GM12872 (cell line): ENCODE measurements around the gene ASAP2.

Source experiments
- TF ChIP-seq, protein P1 (sequence below): IDR thresholded peaks from 3 replicates; pipeline ENCODE4 v1.5.1; 2011; ENCODE audit warnings: low read depth, mild to moderate bottlenecking, low read length, moderate library complexity; ENCODE audit not compliant: insufficient read depth

ASAP2 gene

GRCh38 chr2:9297807-9298206 is 91.2 kb downstream of the ASAP2 start:
- TF ChIP-seq, protein P1, sequence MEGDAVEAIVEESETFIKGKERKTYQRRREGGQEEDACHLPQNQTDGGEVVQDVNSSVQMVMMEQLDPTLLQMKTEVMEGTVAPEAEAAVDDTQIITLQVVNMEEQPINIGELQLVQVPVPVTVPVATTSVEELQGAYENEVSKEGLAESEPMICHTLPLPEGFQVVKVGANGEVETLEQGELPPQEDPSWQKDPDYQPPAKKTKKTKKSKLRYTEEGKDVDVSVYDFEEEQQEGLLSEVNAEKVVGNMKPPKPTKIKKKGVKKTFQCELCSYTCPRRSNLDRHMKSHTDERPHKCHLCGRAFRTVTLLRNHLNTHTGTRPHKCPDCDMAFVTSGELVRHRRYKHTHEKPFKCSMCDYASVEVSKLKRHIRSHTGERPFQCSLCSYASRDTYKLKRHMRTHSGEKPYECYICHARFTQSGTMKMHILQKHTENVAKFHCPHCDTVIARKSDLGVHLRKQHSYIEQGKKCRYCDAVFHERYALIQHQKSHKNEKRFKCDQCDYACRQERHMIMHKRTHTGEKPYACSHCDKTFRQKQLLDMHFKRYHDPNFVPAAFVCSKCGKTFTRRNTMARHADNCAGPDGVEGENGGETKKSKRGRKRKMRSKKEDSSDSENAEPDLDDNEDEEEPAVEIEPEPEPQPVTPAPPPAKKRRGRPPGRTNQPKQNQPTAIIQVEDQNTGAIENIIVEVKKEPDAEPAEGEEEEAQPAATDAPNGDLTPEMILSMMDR, result no peak

- TF ChIP-seq, protein P1, result no peak
Observed at GRCh38 chr2:9298583-9298982, 92.0 kb downstream of the ASAP2 start.

DNA sequence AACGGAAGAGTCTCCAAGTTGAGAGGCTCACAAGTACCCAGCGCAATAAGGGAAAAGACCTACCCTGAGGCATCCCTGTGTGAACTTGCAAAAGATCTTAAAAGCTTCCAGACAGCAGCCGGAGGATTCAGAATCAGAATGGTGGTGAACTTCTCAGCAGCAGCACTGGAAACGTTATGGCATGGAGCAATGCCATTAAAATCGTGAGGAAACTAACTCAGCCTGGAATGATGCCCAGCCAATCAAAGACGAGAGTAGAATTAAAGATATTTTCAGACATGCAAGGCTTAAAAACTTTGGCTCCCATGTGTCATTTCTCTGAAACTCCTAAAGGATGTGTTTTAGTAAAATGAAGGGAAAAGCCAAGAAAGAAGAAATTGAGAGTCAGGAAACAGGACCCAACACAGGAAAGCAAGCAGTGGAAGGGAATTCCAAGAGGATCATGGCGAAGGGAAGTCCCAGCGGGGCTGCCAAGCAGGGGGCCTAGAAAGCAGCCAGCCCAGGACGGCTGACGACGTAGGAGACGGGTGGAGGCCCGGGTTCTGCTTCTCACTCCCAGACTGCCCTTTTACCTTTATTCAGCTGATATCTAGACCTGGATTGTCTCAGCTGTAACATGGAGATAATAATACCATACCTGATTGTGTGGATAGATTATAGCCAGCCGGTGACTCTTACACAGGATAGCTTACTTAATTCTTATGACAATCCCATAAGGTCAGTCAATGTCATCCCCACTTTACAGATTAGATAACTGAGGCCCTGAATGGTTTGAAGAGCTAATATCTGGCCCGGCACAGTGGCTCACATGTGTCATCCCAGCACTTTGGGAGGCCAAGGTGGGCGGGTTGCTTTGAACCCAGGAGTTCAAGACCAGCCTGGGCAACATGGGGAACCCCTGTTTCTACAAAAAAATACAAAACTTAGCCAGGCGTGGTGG is 92.8 kb downstream of the ASAP2 start:
- TF ChIP-seq, protein P1, result no peak

- TF ChIP-seq, protein P1, result no peak
Observed at GRCh38 chr2:9300214-9300613, 93.6 kb downstream of the ASAP2 start.

- TF ChIP-seq, protein P1, result no peak
Observed at GRCh38 chr2:9300829-9301453, 94.3 kb downstream of the ASAP2 start.

DNA sequence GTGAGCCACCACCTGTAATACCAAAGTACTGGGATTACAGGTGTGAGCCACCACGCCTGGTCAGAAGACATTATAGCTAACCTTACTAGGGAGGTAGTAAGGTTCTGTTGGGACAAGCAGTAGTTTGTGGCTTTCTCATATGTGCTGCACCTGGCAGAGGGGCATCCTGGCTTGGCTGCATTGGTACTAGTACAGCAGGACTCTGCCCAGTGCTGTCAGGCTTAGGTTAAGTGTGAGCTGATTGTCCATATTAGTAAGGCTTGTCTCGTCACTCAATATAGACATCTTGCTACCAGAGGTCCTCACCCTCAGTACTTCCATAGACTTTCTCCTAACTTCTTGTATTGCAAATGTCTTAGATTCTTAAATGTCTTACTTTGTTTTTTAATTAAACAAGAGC is 96.1 kb downstream of the ASAP2 start:
- TF ChIP-seq, protein P1, result no peak

- TF ChIP-seq, protein P1, result no peak
Observed at GRCh38 chr2:9303528-9304225, 97.1 kb downstream of the ASAP2 start.
